ENCODE results near the gene ADGRG7.

The ADGRG7 gene

GRCh38 chr3:100614941-100615340 is 5.5 kb downstream of the ADGRG7 start:
- H3K4me3 ChIP-seq (ENCODE audit: insufficient read depth, low read depth, low read length, poor library complexity, severe bottlenecking), result no peak overlapping the region
- H3K27ac ChIP-seq (ENCODE audit: insufficient read depth, low read length, poor library complexity, severe bottlenecking), result no peak overlapping the region
- H3K9me3 ChIP-seq (ENCODE audit: control insufficient read depth, low read length), result no peaks in the 10 kb centered on the region
- no peaks in the 10 kb centered on the region for H3K27me3 ChIP-seq (replicated peaks; ENCODE audit: control insufficient read depth, insufficient read depth, low read length, poor library complexity, severe bottlenecking)
- no peaks in the 10 kb centered on the region for H3K4me1 ChIP-seq (ENCODE audit: control insufficient read depth, insufficient read depth, low read length, poor library complexity, severe bottlenecking)
- H3K36me3 ChIP-seq (ENCODE audit: control insufficient read depth, insufficient read depth, low read length), result no peaks in the 10 kb centered on the region
- DNase-seq, result no peak

DNA sequence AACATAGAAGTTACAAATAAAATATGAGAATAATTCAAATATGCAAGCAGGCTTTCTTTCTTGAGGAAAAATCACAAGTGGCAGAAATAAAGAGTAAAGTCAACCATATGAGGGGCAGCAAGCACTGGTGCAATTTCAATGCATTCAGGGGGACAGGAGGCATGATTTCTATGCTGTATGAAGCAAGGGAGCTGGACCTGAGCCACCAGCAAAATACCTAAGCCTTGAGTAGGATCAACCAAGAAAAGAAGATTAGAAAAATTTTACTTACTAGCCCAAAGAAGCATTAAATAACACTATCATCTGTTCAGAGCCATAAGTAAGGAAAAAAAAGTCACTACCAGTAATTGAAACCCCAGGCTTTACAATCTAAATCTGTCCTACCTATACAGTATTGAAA is 6.3 kb downstream of the ADGRG7 start:
- no peaks in the 10 kb centered on the region for H3K4me1 ChIP-seq (ENCODE audit: control insufficient read depth, insufficient read depth, low read length, poor library complexity, severe bottlenecking)
- no peak for DNase-seq
- H3K27me3 ChIP-seq (replicated peaks; ENCODE audit: control insufficient read depth, insufficient read depth, low read length, poor library complexity, severe bottlenecking), result no peaks in the 10 kb centered on the region
- H3K36me3 ChIP-seq (ENCODE audit: control insufficient read depth, insufficient read depth, low read length), result no peaks in the 10 kb centered on the region
- H3K4me3 ChIP-seq (ENCODE audit: insufficient read depth, low read depth, low read length, poor library complexity, severe bottlenecking), result no peak overlapping the region
- no peaks in the 10 kb centered on the region for H3K9me3 ChIP-seq (ENCODE audit: control insufficient read depth, low read length)
- no peak overlapping the region for H3K27ac ChIP-seq (ENCODE audit: insufficient read depth, low read length, poor library complexity, severe bottlenecking)

DNA sequence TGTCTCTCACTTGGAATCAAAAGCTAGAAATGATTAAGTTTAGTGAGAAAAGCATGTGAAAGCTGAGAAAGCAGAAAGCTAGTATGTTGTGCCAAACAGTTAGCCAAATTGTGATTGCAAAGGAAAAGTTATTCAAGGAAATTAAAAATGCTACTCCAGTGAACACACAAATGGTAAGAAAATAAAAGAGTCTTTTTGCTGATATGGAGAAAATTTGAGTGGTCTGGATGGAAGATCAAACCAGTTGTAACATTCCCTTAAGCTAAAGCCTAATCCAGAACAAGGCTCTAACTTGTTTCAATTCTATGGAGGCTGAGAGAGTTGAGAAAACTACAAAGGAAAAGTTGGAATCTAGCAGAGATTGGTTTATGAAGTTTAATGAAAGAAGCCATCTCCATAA is 11.8 kb downstream of the ADGRG7 start:
- DNase-seq, result no peak
- no peak overlapping the region for H3K27ac ChIP-seq (ENCODE audit: insufficient read depth, low read length, poor library complexity, severe bottlenecking)
- H3K27me3 ChIP-seq (replicated peaks; ENCODE audit: control insufficient read depth, insufficient read depth, low read length, poor library complexity, severe bottlenecking), result no peaks in the 10 kb centered on the region
- H3K4me1 ChIP-seq (ENCODE audit: control insufficient read depth, insufficient read depth, low read length, poor library complexity, severe bottlenecking), result no peaks in the 10 kb centered on the region
- no peaks in the 10 kb centered on the region for H3K9me3 ChIP-seq (ENCODE audit: control insufficient read depth, low read length)
- H3K36me3 ChIP-seq (ENCODE audit: control insufficient read depth, insufficient read depth, low read length), result no peaks in the 10 kb centered on the region
- no peak overlapping the region for H3K4me3 ChIP-seq (ENCODE audit: insufficient read depth, low read depth, low read length, poor library complexity, severe bottlenecking)

- no peaks in the 10 kb centered on the region for H3K4me1 ChIP-seq (ENCODE audit: control insufficient read depth, insufficient read depth, low read length, poor library complexity, severe bottlenecking)
- H3K27me3 ChIP-seq (replicated peaks; ENCODE audit: control insufficient read depth, insufficient read depth, low read length, poor library complexity, severe bottlenecking), result no peaks in the 10 kb centered on the region
- H3K4me3 ChIP-seq (ENCODE audit: insufficient read depth, low read depth, low read length, poor library complexity, severe bottlenecking), result no peak overlapping the region
- H3K27ac ChIP-seq (ENCODE audit: insufficient read depth, low read length, poor library complexity, severe bottlenecking), result no peak overlapping the region
- no peaks in the 10 kb centered on the region for H3K9me3 ChIP-seq (ENCODE audit: control insufficient read depth, low read length)
- no peaks in the 10 kb centered on the region for H3K36me3 ChIP-seq (ENCODE audit: control insufficient read depth, insufficient read depth, low read length)
- DNase-seq, result no peak
These were observed 18.1 kb downstream of the ADGRG7 start for GRCh38 chr3:100627491-100627890.

DNA sequence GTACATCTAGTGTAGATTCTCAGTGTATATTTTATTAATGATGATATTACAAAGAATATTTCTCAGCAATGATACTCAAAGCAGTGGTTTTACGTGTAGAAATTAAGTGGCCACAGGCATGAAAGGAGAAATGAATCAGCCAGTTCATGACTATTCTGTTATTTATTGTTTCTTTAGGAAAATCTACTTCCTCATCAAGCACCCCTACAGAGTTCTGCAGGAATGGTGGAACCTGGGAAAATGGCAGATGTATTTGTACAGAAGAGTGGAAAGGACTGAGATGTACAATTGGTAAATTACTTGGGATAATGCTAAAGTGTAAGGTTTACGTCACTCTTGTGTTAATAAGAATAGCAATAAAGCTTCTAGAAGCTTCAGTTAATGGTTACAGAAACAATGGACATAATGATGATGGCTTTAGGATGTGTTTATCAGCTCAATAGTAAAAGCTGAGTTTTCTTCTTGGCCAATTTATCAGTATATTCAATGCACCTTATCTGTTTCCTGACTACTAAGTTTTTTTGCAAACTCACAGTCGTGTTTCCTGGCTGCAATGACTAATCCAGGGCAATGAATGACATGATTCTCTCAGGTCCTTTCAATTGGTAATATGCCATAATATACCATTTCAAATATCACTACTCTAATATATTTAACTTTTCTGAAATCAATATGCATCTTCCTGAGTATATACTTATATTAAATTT is 20.2 kb downstream of the ADGRG7 start:
- DNase-seq, result no peak
- H3K36me3 ChIP-seq (ENCODE audit: control insufficient read depth, insufficient read depth, low read length), result no peaks in the 10 kb centered on the region
- no peak overlapping the region for H3K27ac ChIP-seq (ENCODE audit: insufficient read depth, low read length, poor library complexity, severe bottlenecking)

DNA sequence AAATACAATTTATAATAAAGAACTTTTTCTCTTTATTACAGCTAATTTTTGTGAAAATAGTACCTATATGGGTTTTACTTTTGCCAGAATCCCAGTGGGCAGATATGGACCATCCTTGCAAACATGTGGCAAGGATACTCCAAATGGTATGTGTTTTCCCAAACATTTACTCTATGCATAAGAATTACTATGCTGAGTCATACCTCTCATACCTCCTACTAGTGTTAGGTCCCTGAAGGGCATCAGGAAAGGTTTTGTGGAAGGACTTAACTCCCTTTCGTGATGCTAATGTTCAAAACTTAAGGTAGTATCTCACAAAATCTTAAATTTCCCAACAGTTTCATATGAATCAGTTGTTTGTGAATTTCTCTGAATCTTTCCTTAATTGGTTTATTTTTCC is 21.3 kb downstream of the ADGRG7 start:
- Histone ChIP-seq H3K4me1 (ENCODE audit: control insufficient read depth, insufficient read depth, low read length, poor library complexity, severe bottlenecking) (no peaks in the 10 kb centered on the region), H3K9me3 (ENCODE audit: control insufficient read depth, low read length) (no peaks in the 10 kb centered on the region), H3K4me3 (ENCODE audit: insufficient read depth, low read depth, low read length, poor library complexity, severe bottlenecking) (no peak overlapping the region), H3K36me3 (ENCODE audit: control insufficient read depth, insufficient read depth, low read length) (no peaks in the 10 kb centered on the region), H3K27ac (ENCODE audit: insufficient read depth, low read length, poor library complexity, severe bottlenecking) (no peak overlapping the region), H3K27me3 (replicated peaks; ENCODE audit: control insufficient read depth, insufficient read depth, low read length, poor library complexity, severe bottlenecking) (no peaks in the 10 kb centered on the region)
- no peak for DNase-seq

More for the DNA sequence above, 20.2 kb downstream of the ADGRG7 start:
- no peak overlapping the region for H3K4me3 ChIP-seq (ENCODE audit: insufficient read depth, low read depth, low read length, poor library complexity, severe bottlenecking)
- H3K9me3 ChIP-seq (ENCODE audit: control insufficient read depth, low read length), result no peaks in the 10 kb centered on the region
- no peaks in the 10 kb centered on the region for H3K27me3 ChIP-seq (replicated peaks; ENCODE audit: control insufficient read depth, insufficient read depth, low read length, poor library complexity, severe bottlenecking)
- H3K4me1 ChIP-seq (ENCODE audit: control insufficient read depth, insufficient read depth, low read length, poor library complexity, severe bottlenecking), result no peaks in the 10 kb centered on the region

DNA sequence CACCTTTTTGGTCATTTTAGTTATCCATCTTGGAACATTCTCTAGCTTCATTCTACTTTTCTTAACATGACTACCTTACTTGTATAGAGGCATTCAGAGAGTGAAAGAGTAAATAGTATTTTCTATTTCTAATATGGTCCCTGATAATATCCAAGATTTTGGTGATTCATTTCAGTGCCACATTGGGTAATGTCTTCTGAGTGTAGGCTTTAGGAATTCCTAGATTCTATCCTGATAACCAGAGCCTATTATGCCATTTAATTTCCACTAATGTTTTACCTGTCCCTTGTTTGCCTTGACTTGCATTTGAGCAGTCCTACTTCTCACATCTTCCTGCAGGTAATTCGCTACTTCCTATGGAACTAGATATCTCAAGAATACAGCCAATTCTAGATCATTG is 21.8 kb downstream of the ADGRG7 start:
- H3K27ac ChIP-seq (ENCODE audit: insufficient read depth, low read length, poor library complexity, severe bottlenecking), result no peak overlapping the region
- no peak for DNase-seq
- H3K9me3 ChIP-seq (ENCODE audit: control insufficient read depth, low read length), result no peaks in the 10 kb centered on the region
- no peaks in the 10 kb centered on the region for H3K27me3 ChIP-seq (replicated peaks; ENCODE audit: control insufficient read depth, insufficient read depth, low read length, poor library complexity, severe bottlenecking)
- H3K36me3 ChIP-seq (ENCODE audit: control insufficient read depth, insufficient read depth, low read length), result no peaks in the 10 kb centered on the region
- H3K4me3 ChIP-seq (ENCODE audit: insufficient read depth, low read depth, low read length, poor library complexity, severe bottlenecking), result no peak overlapping the region
- no peaks in the 10 kb centered on the region for H3K4me1 ChIP-seq (ENCODE audit: control insufficient read depth, insufficient read depth, low read length, poor library complexity, severe bottlenecking)

DNA sequence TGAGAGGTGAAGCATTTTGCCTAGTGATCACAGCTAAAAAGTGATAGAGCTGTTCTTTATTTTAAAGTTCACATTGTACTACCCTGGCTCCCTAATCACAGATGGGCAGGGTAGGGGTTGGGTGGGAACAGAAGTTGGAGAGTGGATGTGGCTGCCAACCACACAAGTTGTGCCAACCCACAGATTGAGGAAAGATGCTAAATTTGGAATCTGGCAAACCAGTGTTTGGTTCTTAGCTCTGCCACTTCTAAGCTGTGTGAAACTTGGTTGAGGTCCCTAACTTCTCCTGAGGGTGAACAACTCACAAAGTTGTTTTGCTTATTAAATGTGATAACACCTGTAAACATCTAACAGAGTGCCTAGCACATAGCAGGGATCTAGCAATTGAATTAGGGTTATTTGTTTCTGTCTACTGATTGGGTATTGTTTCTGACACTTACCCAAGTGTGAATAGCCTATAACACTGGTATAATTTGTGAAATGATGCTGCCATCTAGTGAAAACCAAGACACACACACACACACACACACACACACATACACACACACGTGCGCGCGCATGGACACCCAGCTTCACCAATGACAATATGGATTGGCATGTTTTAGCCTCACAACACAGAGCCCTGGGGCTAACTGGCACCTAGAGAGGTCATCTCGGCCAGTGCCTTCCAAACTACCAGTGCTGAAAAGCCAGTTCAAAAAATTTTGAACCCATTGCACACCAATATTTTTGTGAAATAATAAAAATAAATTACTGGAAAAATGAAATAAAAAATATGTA is 25.3 kb downstream of the ADGRG7 start:
- no peak for DNase-seq

GRCh38 chr3:100635273-100635701 is 25.9 kb downstream of the ADGRG7 start:
- H3K36me3 ChIP-seq (ENCODE audit: control insufficient read depth, insufficient read depth, low read length), result no peaks in the 10 kb centered on the region
- no peaks in the 10 kb centered on the region for H3K9me3 ChIP-seq (ENCODE audit: control insufficient read depth, low read length)
- no peaks in the 10 kb centered on the region for H3K4me1 ChIP-seq (ENCODE audit: control insufficient read depth, insufficient read depth, low read length, poor library complexity, severe bottlenecking)
- H3K27me3 ChIP-seq (replicated peaks; ENCODE audit: control insufficient read depth, insufficient read depth, low read length, poor library complexity, severe bottlenecking), result no peaks in the 10 kb centered on the region
- H3K27ac ChIP-seq (ENCODE audit: insufficient read depth, low read length, poor library complexity, severe bottlenecking), result no peak overlapping the region
- no peak overlapping the region for H3K4me3 ChIP-seq (ENCODE audit: insufficient read depth, low read depth, low read length, poor library complexity, severe bottlenecking)
- no peak for DNase-seq

More for the DNA sequence above, 25.3 kb downstream of the ADGRG7 start:
- Histone ChIP-seq H3K4me3 (ENCODE audit: insufficient read depth, low read depth, low read length, poor library complexity, severe bottlenecking) (no peak overlapping the region), H3K9me3 (ENCODE audit: control insufficient read depth, low read length) (no peaks in the 10 kb centered on the region), H3K27ac (ENCODE audit: insufficient read depth, low read length, poor library complexity, severe bottlenecking) (no peak overlapping the region), H3K4me1 (ENCODE audit: control insufficient read depth, insufficient read depth, low read length, poor library complexity, severe bottlenecking) (no peaks in the 10 kb centered on the region), H3K27me3 (replicated peaks; ENCODE audit: control insufficient read depth, insufficient read depth, low read length, poor library complexity, severe bottlenecking) (no peaks in the 10 kb centered on the region), H3K36me3 (ENCODE audit: control insufficient read depth, insufficient read depth, low read length) (no peaks in the 10 kb centered on the region)

DNA sequence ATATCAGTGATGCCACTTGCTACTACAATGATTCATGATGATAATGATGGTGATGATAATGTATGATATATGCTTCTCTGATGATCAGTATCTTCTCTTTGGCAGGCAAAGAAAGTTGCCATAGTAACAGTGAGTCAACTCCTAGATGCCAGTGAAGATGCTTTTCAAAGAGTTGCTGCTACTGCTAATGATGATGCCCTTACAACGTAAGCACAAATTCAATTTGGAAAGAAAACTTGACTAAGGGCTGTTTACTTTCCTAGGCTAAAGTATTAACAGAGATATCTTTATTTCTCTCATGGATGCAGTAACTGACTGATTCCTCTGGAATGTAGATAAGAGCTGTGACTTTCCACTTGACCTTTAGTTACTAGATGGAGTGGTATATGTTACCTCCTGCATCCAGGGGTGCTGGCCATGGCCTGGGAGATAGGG is 27.8 kb downstream of the ADGRG7 start:
- no peak overlapping the region for H3K4me3 ChIP-seq (ENCODE audit: insufficient read depth, low read depth, low read length, poor library complexity, severe bottlenecking)
- no peaks in the 10 kb centered on the region for H3K9me3 ChIP-seq (ENCODE audit: control insufficient read depth, low read length)
- DNase-seq, result no peak
- H3K4me1 ChIP-seq (ENCODE audit: control insufficient read depth, insufficient read depth, low read length, poor library complexity, severe bottlenecking), result no peaks in the 10 kb centered on the region
- no peaks in the 10 kb centered on the region for H3K36me3 ChIP-seq (ENCODE audit: control insufficient read depth, insufficient read depth, low read length)
- no peaks in the 10 kb centered on the region for H3K27me3 ChIP-seq (replicated peaks; ENCODE audit: control insufficient read depth, insufficient read depth, low read length, poor library complexity, severe bottlenecking)
- H3K27ac ChIP-seq (ENCODE audit: insufficient read depth, low read length, poor library complexity, severe bottlenecking), result no peak overlapping the region

Measured in effector memory CD4-positive, alpha-beta T cell (primary cell).